OCI-LY3 (cell line): ENCODE measurements around the gene GIMAP8.

Experiments used
- EZH2phosphoT487 ChIP-seq: fragments of 200-600 bp; shearing (Covaris generic); IDR thresholded peaks from 2 replicates; pipeline ENCODE4 v1.6.1; 2018; ENCODE audit warnings: antibody characterized with exemption, mixed run types, low read depth
- TF ChIP-seq, protein P1 (sequence below): fragments of 200-600, 300-600 bp; sonication (generic); IDR thresholded peaks from 2 replicates; pipeline ENCODE4 v1.5.1; 2014; ENCODE audit warnings: antibody characterized with exemption, low read length, low read depth

DNA sequence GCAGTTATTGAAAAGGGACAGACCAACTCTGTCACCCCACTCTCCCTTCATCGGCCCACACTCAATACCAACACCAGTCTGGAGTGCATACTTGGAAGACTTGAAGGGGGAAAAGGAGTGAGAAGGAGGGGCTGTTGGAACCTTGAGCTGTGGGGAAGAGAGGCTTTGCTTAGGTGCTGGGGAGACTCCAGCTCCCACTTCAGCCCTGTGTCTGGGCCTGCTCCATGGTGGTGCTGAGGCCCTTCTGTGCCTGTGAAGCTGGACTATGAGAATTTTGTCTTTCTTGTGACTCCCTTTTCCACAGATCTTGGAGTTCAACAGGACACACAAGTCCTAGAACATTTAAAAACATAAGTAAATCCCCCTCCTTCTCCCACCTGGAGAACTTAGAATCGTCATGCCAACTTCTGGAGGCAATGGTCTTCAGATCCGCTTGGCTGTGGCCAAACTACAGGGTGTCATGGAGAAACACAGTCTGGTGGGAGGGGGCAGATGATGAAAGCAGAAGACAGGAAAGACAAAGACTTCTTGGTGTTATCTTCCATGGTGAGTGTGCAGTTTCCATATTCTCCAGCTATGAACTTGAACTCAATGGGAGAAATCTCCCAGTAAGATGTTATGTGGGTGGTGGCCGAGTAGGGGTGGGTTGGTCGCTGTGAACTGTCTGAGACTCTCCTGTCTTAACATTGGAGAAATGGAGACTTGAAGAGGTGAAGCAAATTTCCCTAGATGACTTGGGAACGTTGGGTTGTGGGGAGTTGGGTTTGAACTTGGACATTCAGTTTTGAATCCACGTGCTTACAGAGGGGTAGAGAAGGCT is 18.4 kb upstream of the GIMAP8 start:
- TF ChIP-seq, protein P1, sequence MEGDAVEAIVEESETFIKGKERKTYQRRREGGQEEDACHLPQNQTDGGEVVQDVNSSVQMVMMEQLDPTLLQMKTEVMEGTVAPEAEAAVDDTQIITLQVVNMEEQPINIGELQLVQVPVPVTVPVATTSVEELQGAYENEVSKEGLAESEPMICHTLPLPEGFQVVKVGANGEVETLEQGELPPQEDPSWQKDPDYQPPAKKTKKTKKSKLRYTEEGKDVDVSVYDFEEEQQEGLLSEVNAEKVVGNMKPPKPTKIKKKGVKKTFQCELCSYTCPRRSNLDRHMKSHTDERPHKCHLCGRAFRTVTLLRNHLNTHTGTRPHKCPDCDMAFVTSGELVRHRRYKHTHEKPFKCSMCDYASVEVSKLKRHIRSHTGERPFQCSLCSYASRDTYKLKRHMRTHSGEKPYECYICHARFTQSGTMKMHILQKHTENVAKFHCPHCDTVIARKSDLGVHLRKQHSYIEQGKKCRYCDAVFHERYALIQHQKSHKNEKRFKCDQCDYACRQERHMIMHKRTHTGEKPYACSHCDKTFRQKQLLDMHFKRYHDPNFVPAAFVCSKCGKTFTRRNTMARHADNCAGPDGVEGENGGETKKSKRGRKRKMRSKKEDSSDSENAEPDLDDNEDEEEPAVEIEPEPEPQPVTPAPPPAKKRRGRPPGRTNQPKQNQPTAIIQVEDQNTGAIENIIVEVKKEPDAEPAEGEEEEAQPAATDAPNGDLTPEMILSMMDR, result no peak
- TF ChIP-seq EZH2phosphoT487, result no peak
